Measurements from ENCODE around the gene GET4. TPM values are rescaled to one million over a fixed set of nuclear protein-coding genes. Genes with fewer than 3 reads are reported as not detected.
A peak's percentile ranks its signal among the peaks of the same experiment; 100 is the strongest.

The GET4 gene
- total and polyA plus RNA-seq, 2 of the 13 experiments (the other 11 are each of a cell fraction or from before 2014, with no cell fraction given) = 28.2 to 35.2 TPM

GRCh38 chr7:873367-874002, 2.9 kb upstream of the GET4 start (continued):
- peak; percentile 89; the same call in 1 of the 2 replicates for TF ChIP-seq ZNF598 (CRISPR knock-in tag; IDR thresholded peaks at IDR 0.05; ENCODE audit: borderline replicate concordance)
- TF ChIP-seq DPF2 (CRISPR knock-in tag; IDR thresholded peaks at IDR 0.05; ENCODE audit: borderline replicate concordance, low read depth) = peak; percentile 28; the same call in 1 of the 2 replicates
- no peak for TF ChIP-seq MAZ (IDR thresholded peaks at IDR 0.05; ENCODE audit: borderline replicate concordance, low read depth, low read length)
- peak; percentile 83 for TF ChIP-seq MAZ (CRISPR knock-in tag; IDR thresholded peaks at IDR 0.05; ENCODE audit: low read depth)
- TF ChIP-seq TBP (CRISPR knock-in tag; IDR thresholded peaks at IDR 0.05) = no peak
- TF ChIP-seq ARID3A (IDR thresholded peaks at IDR 0.05; ENCODE audit: low read depth, low read length) = no peak
- peak; percentile 87 for TF ChIP-seq TFDP2 (CRISPR knock-in tag; IDR thresholded peaks at IDR 0.05)
- TF ChIP-seq POGZ (CRISPR knock-in tag; IDR thresholded peaks at IDR 0.05) = 0 out of 2 replicates have a peak, but pooled peaks have one; percentile 18
- TF ChIP-seq ZNF850 (CRISPR knock-in tag; conservative IDR thresholded peaks at IDR 0.05) = no peak
- no peak for TF ChIP-seq SPEN (CRISPR knock-in tag; IDR thresholded peaks at IDR 0.05; ENCODE audit: low read depth)
- no peak; the same call in 1 of the 2 replicates for TF ChIP-seq SMAD9 (CRISPR knock-in tag; IDR thresholded peaks at IDR 0.05)
- peak; percentile 80 for TF ChIP-seq PHF5A (CRISPR knock-in tag; IDR thresholded peaks at IDR 0.05; ENCODE audit: low read depth, unreplicated experiment)
- no peak for TF ChIP-seq RFX1 (IDR thresholded peaks at IDR 0.05)
- TF ChIP-seq BRD4 (CRISPR knock-in tag; IDR thresholded peaks at IDR 0.05) = peak; percentile 61; the same call in 1 of the 2 replicates
- peak; percentile 50; the same call in 1 of the 2 replicates for TF ChIP-seq FOXM1 (CRISPR knock-in tag; IDR thresholded peaks at IDR 0.05)
- no peak for TF ChIP-seq TCF7 (IDR thresholded peaks at IDR 0.05; ENCODE audit: low read depth)
- no peak; the same call in 1 of the 2 replicates for TF ChIP-seq ZBTB14 (CRISPR knock-in tag; IDR thresholded peaks at IDR 0.05)
- peak; percentile 59; the same call in 1 of the 2 replicates for TF ChIP-seq ZBTB4 (CRISPR knock-in tag; IDR thresholded peaks at IDR 0.05; ENCODE audit: borderline replicate concordance)
- TF ChIP-seq ZFP41 (CRISPR knock-in tag; IDR thresholded peaks at IDR 0.05; ENCODE audit: borderline replicate concordance) = peak; percentile 54; the same call in 1 of the 2 replicates
- peak; percentile 41; the same call in 1 of the 2 replicates for TF ChIP-seq TEF (CRISPR knock-in tag; IDR thresholded peaks at IDR 0.05)
- peak; percentile 89; the same call in 1 of the 2 replicates for TF ChIP-seq ZNF44 (CRISPR knock-in tag; IDR thresholded peaks at IDR 0.05)
- peak; percentile 33 for TF ChIP-seq ZNF629 (CRISPR knock-in tag; conservative IDR thresholded peaks at IDR 0.05)

All from HepG2 (cell line).